Measurements from ENCODE around the gene DNAJC30. TPM values are rescaled to one million over a fixed set of nuclear protein-coding genes. Genes with fewer than 3 reads are reported as not detected.

DNAJC30 gene
- polyA plus RNA-seq, 1 of the 3 experiments (the other 2 are of a cell fraction), result 11.0 TPM

GRCh38 chr7:73717991-73718405 lies 34.7 kb upstream of the DNAJC30 start (continued):
- TF ChIP-seq, protein P1, sequence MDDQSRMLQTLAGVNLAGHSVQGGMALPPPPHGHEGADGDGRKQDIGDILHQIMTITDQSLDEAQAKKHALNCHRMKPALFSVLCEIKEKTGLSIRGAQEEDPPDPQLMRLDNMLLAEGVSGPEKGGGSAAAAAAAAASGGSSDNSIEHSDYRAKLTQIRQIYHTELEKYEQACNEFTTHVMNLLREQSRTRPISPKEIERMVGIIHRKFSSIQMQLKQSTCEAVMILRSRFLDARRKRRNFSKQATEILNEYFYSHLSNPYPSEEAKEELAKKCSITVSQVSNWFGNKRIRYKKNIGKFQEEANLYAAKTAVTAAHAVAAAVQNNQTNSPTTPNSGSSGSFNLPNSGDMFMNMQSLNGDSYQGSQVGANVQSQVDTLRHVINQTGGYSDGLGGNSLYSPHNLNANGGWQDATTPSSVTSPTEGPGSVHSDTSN (IDR thresholded peaks at IDR 0.05), result peak; percentile 86
- TF ChIP-seq RCOR1 (IDR thresholded peaks at IDR 0.05; ENCODE audit: low read length) (no peak), FOXM1 (IDR thresholded peaks at IDR 0.05; ENCODE audit: low read depth) (peak; percentile 72; the same call in 1 of the 2 replicates)

- H3K9me2 ChIP-seq, result no peaks in the 10 kb centered on the region
- H3K4me2 ChIP-seq, result peak overlapping the region; percentile 99
- H3K4me1 ChIP-seq (ENCODE audit: control insufficient read depth in 1 of 2, insufficient read depth in 2 of 2, low read depth in 1 of 2, low read length in 1 of 2), result peaks cover 23 to 42% of the 10 kb centered on the region in 2 experiments; a peak in 3 of 4 replicates
- DNase-seq, result no peak
- CTCF ChIA-PET, result interaction anchor here (0.8 to 3.4 kb wide), 8 partner anchors 9 to 110 kb away, joined by 3 to 20 read pairs (median 4); no protein-coding TSS in a partner anchor
- no peaks in the 10 kb centered on the region for H3K9me3 ChIP-seq
- peaks cover 60% of the 10 kb centered on the region for H4K20me1 ChIP-seq (ENCODE audit: insufficient read depth)
- H3K36me3 ChIP-seq (replicated peaks in 1 of 2; ENCODE audit: control insufficient read depth in 1 of 2, insufficient read depth in 2 of 2, low read length in 1 of 2), result peaks cover 2 to 39% of the 10 kb centered on the region in 2 experiments
- peak overlapping the region; percentile 75 to 87; a peak in 3 of 4 replicates for H3K4me3 ChIP-seq (ENCODE audit: low read depth in 2 of 2, low read length in 1 of 2)
- H2AFZ ChIP-seq (ENCODE audit: low read depth), result no peak overlapping the region
- peak overlapping the region in 1 of 2 experiments; percentile 88; a peak in 2 of 4 replicates for H3K27ac ChIP-seq (ENCODE audit: low read depth in 2 of 2, low read length in 1 of 2)
- TF ChIP-seq SMC3 (IDR thresholded peaks at IDR 0.05; ENCODE audit: low read depth, low read length), result no peak
- no peak for TF ChIP-seq RCOR1 (IDR thresholded peaks at IDR 0.05; ENCODE audit: low read length)
- no peak for TF ChIP-seq TEAD4 (IDR thresholded peaks at IDR 0.05; ENCODE audit: borderline replicate concordance, insufficient read depth)
- no peak for TF ChIP-seq FOSL2 (IDR thresholded peaks at IDR 0.05; ENCODE audit: borderline replicate concordance, low read depth)
- TF ChIP-seq, protein P2, sequence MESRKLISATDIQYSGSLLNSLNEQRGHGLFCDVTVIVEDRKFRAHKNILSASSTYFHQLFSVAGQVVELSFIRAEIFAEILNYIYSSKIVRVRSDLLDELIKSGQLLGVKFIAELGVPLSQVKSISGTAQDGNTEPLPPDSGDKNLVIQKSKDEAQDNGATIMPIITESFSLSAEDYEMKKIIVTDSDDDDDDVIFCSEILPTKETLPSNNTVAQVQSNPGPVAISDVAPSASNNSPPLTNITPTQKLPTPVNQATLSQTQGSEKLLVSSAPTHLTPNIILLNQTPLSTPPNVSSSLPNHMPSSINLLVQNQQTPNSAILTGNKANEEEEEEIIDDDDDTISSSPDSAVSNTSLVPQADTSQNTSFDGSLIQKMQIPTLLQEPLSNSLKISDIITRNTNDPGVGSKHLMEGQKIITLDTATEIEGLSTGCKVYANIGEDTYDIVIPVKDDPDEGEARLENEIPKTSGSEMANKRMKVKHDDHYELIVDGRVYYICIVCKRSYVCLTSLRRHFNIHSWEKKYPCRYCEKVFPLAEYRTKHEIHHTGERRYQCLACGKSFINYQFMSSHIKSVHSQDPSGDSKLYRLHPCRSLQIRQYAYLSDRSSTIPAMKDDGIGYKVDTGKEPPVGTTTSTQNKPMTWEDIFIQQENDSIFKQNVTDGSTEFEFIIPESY (IDR thresholded peaks at IDR 0.05; ENCODE audit: borderline replicate concordance, low read depth), result no peak
- TF ChIP-seq, protein P3, sequence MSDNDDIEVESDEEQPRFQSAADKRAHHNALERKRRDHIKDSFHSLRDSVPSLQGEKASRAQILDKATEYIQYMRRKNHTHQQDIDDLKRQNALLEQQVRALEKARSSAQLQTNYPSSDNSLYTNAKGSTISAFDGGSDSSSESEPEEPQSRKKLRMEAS (IDR thresholded peaks at IDR 0.05; ENCODE audit: low read depth), result no peak
- no peak for TF ChIP-seq RAD21 (IDR thresholded peaks at IDR 0.05; ENCODE audit: low read length)
- TF ChIP-seq USF1 (IDR thresholded peaks at IDR 0.05; ENCODE audit: borderline replicate concordance, low read depth), result no peak
- WGBS (ENCODE audit: low lambda C conversion rate), result 77% methylated on average over 13 of the region's 13 CpGs
- H3K79me2 ChIP-seq (ENCODE audit: insufficient read depth), result peaks cover 70% of the 10 kb centered on the region
- H3K9ac ChIP-seq, result peak overlapping the region; percentile 96
- POLR2A ChIA-PET, result no interaction called here
- peaks cover 38% of the 10 kb centered on the region for H3F3A ChIP-seq (replicated peaks; ENCODE audit: insufficient read depth)
- H3K27me3 ChIP-seq (ENCODE audit: insufficient read depth), result no peaks in the 10 kb centered on the region
Observed at GRCh38 chr7:73717025-73717807, 34.0 kb upstream of the DNAJC30 start.

Data from SK-N-SH (cell line).